ENCODE data around the gene OR12D2.
"Not testable (repeated sequence)": the region's sequence is repeated elsewhere in the genome, so short reads cannot be mapped to it uniquely, and the experiment has no call there.

Gene OR12D2

DNA sequence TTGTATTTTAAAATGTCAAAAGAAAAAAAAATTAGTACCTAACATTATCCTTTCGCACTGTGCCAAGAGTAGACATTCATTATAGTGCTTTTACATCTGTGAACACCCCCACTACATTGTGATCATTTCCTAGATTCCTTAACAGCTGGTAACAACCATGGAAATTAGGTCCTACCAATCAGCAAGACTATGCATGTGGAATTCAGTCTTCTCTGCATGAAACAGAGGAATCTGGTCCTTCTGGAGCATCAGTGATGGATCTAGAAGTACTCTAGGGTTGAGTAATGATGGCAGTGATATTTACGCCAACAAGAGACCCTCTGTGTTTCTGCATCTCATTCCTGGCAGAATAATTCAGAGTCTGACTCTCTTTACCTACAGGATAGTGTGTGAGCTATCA, 28.7 kb downstream of the OR12D2 start:
- Mint-ChIP-seq H3K27me3 (ENCODE audit: low read depth) (no peaks in the 10 kb centered on the region), H3K4me1 (no peaks in the 10 kb centered on the region), H3K9me3 (no peaks in the 10 kb centered on the region), H3K4me3 (no peak overlapping the region), H3K27ac (no peak overlapping the region), H3K36me3 (ENCODE audit: low read depth) (no peaks in the 10 kb centered on the region)
- TF ChIP-seq, protein P1, sequence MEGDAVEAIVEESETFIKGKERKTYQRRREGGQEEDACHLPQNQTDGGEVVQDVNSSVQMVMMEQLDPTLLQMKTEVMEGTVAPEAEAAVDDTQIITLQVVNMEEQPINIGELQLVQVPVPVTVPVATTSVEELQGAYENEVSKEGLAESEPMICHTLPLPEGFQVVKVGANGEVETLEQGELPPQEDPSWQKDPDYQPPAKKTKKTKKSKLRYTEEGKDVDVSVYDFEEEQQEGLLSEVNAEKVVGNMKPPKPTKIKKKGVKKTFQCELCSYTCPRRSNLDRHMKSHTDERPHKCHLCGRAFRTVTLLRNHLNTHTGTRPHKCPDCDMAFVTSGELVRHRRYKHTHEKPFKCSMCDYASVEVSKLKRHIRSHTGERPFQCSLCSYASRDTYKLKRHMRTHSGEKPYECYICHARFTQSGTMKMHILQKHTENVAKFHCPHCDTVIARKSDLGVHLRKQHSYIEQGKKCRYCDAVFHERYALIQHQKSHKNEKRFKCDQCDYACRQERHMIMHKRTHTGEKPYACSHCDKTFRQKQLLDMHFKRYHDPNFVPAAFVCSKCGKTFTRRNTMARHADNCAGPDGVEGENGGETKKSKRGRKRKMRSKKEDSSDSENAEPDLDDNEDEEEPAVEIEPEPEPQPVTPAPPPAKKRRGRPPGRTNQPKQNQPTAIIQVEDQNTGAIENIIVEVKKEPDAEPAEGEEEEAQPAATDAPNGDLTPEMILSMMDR (IDR thresholded peaks at IDR 0.05; ENCODE audit: unreplicated experiment in 3 of 3), result no peak

DNA sequence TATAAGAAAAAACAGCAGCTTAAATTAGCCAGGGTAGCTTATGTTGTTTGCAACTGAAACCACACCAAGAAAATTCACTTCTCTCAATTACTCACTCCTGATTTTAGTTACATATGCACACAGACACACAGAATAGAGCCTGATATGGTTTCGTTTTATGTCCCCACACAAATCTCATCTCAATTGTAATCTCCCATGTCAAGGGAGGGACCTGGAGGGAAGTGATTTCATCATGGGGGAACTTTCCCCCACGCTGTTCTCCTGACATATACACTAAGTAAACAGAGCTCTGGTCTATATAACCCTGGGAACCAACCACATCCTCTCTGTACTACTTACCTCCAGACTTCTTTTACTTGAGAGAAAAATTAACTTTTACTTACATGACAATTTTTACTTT, 29.1 kb downstream of the OR12D2 start:
- no peaks in the 10 kb centered on the region for H3K9me3 Mint-ChIP-seq
- H3K36me3 Mint-ChIP-seq (ENCODE audit: low read depth), result no peaks in the 10 kb centered on the region
- no peak overlapping the region for H3K27ac Mint-ChIP-seq
- no peaks in the 10 kb centered on the region for H3K27me3 Mint-ChIP-seq (ENCODE audit: low read depth)
- TF ChIP-seq, protein P1 (IDR thresholded peaks at IDR 0.05; ENCODE audit: unreplicated experiment in 3 of 3), result no peak
- no peaks in the 10 kb centered on the region for H3K4me1 Mint-ChIP-seq
- no peak overlapping the region for H3K4me3 Mint-ChIP-seq

DNA sequence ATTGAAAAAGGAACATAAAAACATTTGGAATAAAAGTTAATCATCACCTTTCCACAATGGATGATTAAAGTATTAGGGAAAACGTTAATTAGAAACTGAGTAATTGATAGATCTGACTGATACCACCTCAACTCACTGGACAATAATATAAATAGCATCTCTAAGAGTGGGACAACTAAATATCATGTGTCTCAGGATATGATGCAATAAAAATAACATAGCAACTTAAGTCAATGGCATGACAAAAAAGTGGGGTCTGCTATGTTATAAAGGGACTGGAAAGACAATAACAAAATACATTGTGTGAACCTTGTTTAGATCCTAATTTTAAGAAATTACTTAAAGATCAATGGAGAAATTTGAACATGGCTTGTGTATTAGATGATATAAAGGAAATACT, 29.6 kb downstream of the OR12D2 start:
- Mint-ChIP-seq H3K9me3 (no peaks in the 10 kb centered on the region), H3K4me1 (no peaks in the 10 kb centered on the region), H3K27me3 (ENCODE audit: low read depth) (no peaks in the 10 kb centered on the region), H3K36me3 (ENCODE audit: low read depth) (no peaks in the 10 kb centered on the region), H3K27ac (no peak overlapping the region), H3K4me3 (no peak overlapping the region)
- TF ChIP-seq, protein P1 (IDR thresholded peaks at IDR 0.05; ENCODE audit: unreplicated experiment in 3 of 3), result no peak

DNA sequence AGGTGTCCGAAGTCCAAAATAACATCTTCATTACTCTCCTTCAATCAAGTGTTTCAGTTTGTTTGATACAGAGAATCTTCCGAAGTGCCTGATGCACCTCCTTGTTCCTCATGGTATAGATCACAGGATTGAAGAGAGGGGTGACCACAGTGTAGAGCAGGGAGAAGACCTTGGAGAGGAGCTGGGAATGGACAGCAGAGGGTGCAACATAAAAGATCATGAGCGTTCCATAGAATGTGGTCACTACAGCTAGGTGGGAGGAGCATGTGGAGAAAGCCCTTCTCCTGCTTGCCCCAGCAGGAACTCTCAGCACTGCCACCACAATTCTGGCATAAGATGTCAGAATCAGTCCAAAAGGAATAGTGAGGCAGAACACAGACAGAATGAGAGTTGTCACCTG, 31.2 kb downstream of the OR12D2 start:
- H3K4me3 Mint-ChIP-seq, result no peak overlapping the region
- H3K9me3 Mint-ChIP-seq, result no peaks in the 10 kb centered on the region
- H3K4me1 Mint-ChIP-seq, result no peaks in the 10 kb centered on the region
- no peaks in the 10 kb centered on the region for H3K36me3 Mint-ChIP-seq (ENCODE audit: low read depth)
- no peaks in the 10 kb centered on the region for H3K27me3 Mint-ChIP-seq (ENCODE audit: low read depth)
- TF ChIP-seq, protein P1 (IDR thresholded peaks at IDR 0.05; ENCODE audit: unreplicated experiment in 3 of 3), result no peak
- no peak overlapping the region for H3K27ac Mint-ChIP-seq

DNA sequence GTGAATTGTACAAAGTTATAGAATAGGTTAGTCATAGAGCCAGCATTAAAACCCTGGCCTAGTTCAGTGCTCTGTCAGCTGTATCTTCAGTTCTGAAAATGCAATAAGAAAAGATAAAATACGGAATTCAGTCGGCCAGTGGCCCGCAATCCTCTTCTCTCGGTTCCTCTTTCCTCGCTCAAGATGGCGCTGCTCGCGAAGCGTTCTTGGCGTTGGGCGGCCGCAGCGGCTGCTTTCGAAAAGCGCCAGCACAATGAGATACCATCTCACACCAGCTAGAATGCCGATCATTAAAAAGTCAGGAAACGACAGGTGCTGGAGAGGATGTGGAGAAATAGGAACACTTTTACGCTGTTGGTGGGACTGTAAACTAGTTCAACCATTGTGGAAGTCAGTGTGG, 41.3 kb downstream of the OR12D2 start:
- H3K9me3 Mint-ChIP-seq; H3K4me3 Mint-ChIP-seq; H3K27ac Mint-ChIP-seq; H3K36me3 Mint-ChIP-seq (ENCODE audit: low read depth); H3K27me3 Mint-ChIP-seq (ENCODE audit: low read depth); H3K4me1 Mint-ChIP-seq: not testable (repeated sequence)

DNA sequence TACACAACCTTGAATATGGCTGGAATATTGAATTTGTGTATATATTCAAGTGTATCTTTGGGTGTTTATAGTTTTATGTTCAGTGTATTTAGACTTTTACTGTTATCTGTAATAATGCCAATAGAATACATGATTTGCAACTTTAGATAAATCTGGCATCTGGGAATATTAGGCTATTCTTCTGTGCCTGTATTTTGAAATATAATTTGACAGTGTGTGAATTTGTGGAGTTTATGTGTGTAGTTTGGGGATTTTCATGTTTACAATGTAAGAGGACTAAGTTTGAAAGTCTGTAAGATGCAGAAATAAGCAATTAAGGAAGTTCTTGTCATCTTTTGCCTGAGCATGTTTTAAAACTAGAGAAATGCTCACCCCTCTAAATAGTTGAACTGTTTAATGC, 43.6 kb downstream of the OR12D2 start, which contains the start of gene OR10C1:
Gene OR10C1, plus strand, starts transcription at position 301 of the 400 bp plus-strand sequence. CDS start 710 bp downstream, outside the sequence.
- H3K36me3 Mint-ChIP-seq (ENCODE audit: low read depth), result no peaks in the 10 kb centered on the region
- TF ChIP-seq, protein P1 (IDR thresholded peaks at IDR 0.05; ENCODE audit: unreplicated experiment in 3 of 3), result no peak

More for the DNA sequence above, 43.6 kb downstream of the OR12D2 start, which contains the start of gene OR10C1:
- H3K27me3 Mint-ChIP-seq (ENCODE audit: low read depth), result peaks cover 4% of the 10 kb centered on the region
- H3K9me3 Mint-ChIP-seq, result peaks cover 5% of the 10 kb centered on the region
- H3K4me3 Mint-ChIP-seq, result no peak within 1 kb of the TSS
- H3K4me1 Mint-ChIP-seq, result no peaks in the 10 kb centered on the region
- no peak within 1 kb of the TSS for H3K27ac Mint-ChIP-seq
